NCI-H146 (cell line): ENCODE data around the gene KIF13A.
A peak's percentile ranks its signal among the peaks of the same experiment; 100 is the strongest.
"Not testable (repeated sequence)": the region's sequence is repeated elsewhere in the genome, so short reads cannot be mapped to it uniquely, and the experiment has no call there.

ENCODE experiments used
- DNase-seq: peaks from one replicate; lab custom pipeline; 2025; lab: John Stamatoyannopoulos, UW

The KIF13A gene

DNA sequence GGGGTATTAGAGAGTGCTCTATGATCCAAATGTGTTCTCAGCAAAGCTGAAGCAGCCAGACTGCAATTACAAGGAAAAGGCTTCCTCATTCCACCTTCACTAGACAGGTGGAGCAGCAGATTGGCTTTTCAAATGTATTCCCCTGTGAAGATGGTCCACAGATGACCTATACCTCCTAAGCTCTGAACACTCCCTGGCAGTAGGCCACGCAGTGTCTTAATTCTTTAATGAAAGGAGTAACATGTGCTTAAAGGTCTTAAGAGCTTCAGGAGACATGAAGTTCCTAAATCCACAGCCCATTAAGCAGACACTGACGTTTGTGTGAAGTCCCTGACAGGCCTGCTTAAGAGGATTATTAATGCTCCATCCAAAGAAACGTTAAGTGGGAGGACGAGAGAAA is 141.8 kb downstream of the KIF13A start:
- DNase-seq: no peak

GRCh38 chr6:17844967-17845366 is 142.5 kb downstream of the KIF13A start:
- DNase-seq: not testable (repeated sequence)

- DNase-seq: no peak
Observed at GRCh38 chr6:17842934-17843821, 144.3 kb downstream of the KIF13A start.

- no peak for DNase-seq
Observed at GRCh38 chr6:17842014-17842776, 145.2 kb downstream of the KIF13A start.

GRCh38 chr6:17839513-17840223 is 147.8 kb downstream of the KIF13A start:
- no peak for DNase-seq

GRCh38 chr6:17836293-17836692 is 151.1 kb downstream of the KIF13A start:
- no peak for DNase-seq

DNA sequence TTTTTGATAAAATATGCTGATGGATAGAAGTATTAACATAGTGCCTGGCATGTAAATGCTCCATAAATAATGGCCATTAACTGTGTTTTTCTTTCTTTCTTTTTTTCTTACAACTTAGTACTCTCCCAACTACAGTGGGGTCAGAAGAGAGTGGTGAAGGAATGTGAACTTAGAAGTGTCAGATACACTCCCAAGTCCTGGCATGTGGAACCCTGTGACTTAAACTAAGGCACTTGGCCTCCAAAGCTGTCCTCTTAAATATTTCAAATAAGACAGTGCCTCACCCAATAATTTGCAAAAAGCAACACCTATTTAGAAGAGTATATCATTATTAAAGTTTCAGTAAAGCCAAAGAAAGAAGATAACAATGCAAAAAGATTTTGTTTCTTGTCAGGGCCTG is 151.7 kb downstream of the KIF13A start:
- no peak for DNase-seq

DNA sequence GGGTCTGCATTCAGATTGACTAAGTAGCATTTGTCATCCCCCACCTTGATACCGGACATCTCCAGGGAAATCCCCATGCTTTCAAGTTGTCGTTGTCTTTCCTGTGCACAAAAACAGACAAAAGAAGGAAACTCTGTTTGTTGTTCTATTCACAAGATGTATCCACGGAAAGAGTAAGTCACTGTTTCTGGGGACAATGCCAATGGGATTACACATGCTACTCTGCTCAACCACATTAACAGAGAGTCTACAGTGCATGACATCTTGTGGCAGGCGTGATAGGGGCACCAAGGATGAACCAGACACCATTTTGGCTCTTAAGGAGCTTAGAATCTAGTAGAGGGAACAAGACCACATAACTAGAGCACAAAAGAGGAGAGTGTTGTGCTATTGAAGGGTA is 156.3 kb downstream of the KIF13A start:
- DNase-seq: no peak

GRCh38 chr6:17829905-17830304 is 157.5 kb downstream of the KIF13A start:
- no peak for DNase-seq

- no peak for DNase-seq
Observed at GRCh38 chr6:17828149-17828548, 159.3 kb downstream of the KIF13A start.

- DNase-seq: no peak
Observed at GRCh38 chr6:17826301-17826700, 161.1 kb downstream of the KIF13A start.

GRCh38 chr6:17820055-17820454 is 167.4 kb downstream of the KIF13A start:
- DNase-seq: peak; percentile 4

- no peak for DNase-seq
Observed at GRCh38 chr6:17817763-17818162, 169.7 kb downstream of the KIF13A start.

GRCh38 chr6:17816921-17817611 is 170.4 kb downstream of the KIF13A start:
- DNase-seq: no peak

GRCh38 chr6:17813542-17813941 is 173.9 kb downstream of the KIF13A start:
- DNase-seq: no peak

- no peak for DNase-seq
Observed at GRCh38 chr6:17812311-17812710, 175.1 kb downstream of the KIF13A start.

- no peak for DNase-seq
Observed at GRCh38 chr6:17808609-17809008, 178.8 kb downstream of the KIF13A start.

GRCh38 chr6:17807431-17807830 is 180.0 kb downstream of the KIF13A start:
- not testable (repeated sequence) for DNase-seq

- DNase-seq: no peak
Observed at GRCh38 chr6:17803409-17803808, 184.0 kb downstream of the KIF13A start.

DNA sequence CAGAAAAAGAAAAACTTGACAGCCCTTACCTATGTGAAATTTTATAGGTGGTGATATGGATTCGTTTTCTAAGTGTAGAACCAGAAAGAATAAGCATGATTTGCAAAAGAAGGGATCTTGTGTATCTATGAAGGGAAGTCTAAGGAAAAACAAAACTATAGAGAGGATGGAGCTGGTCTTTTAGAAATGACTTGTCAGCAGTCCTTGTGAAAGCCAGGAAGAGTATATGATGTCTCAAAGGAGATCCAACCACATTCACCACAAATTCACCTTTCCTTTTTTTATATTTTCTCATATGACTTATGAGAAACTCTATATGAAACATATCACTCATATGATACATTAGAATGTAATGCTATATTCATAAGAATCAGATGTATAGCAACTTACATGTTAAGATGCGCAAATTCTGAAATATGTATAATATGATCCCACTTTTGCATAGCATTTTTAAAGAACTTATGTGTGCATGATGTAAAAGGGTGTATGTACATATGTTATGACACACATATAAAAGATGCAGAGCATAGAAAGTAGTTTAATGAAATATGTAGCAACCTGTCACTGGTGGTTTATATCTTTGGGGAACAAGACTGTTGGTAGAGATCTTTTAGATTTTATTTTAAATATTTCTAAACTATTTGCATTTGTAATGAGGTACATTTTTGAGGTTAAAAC is 188.8 kb downstream of the KIF13A start:
- DNase-seq: no peak

- DNase-seq: no peak
Observed at GRCh38 chr6:17790489-17790888, 196.9 kb downstream of the KIF13A start.
